Fibroblast of pulmonary artery (primary cell): ENCODE results near the gene USE1.
A peak's percentile ranks its signal among the peaks of the same experiment; 100 is the strongest.

Experiments
- DNase-seq: peaks from one replicate; pipeline ENCODE4 v3.0.0-alpha.2; 2010; ENCODE audit warnings: low read depth
- H3K4me3 ChIP-seq: replicated peaks from 2 replicates; pipeline ENCODE4 v1.5.1; 2011; ENCODE audit warnings: low read depth, mild to moderate bottlenecking, control low read depth, low read length, moderate library complexity
- TF ChIP-seq, protein P1 (sequence below): IDR thresholded peaks from 2 replicates; pipeline ENCODE4 v1.5.1; 2011; ENCODE audit warnings: mild to moderate bottlenecking, control low read depth, low read length, inconsistent platforms; ENCODE audit errors: missing control alignments

USE1 gene, protein sequence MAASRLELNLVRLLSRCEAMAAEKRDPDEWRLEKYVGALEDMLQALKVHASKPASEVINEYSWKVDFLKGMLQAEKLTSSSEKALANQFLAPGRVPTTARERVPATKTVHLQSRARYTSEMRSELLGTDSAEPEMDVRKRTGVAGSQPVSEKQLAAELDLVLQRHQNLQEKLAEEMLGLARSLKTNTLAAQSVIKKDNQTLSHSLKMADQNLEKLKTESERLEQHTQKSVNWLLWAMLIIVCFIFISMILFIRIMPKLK

DNA sequence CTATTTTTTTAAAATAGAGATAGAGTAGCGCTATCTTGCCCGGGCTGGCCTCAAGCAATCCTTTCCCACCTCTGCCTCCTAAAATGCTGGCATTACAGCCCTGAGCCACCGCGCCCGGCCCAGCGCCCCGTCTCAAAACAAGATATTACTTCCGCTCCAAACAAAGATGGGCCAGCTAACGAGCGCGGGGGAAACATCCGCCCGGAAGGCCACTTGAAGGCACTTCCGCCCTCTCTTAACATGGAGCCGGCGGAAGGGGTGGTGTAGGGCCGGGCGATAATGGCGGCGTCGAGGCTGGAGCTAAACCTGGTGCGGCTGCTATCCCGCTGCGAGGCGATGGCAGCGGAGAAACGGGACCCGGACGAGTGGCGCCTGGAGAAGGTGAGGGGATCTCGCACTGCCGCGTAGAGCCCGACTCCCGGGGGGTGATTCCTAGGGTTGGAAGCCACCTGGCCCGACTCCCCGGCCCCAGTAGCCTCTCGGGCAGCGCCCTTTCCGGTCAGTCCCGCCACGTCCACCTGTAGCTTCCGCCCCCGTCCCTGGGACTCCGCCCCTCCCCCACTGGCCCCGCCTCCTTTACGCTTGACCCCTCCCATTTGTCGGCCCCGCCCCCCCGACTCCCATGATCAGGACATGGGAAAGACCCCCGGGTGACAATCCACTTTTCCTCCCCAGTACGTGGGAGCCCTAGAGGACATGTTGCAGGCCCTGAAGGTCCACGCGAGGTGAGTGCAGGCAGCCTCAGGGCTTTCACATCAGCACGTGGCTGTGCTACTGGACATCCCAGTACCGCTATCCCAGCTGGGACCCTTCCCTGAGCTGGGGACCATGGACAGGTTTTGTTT, at the start of gene USE1:
USE1 (plus strand) TSS at position 231 of the 845 bp plus-strand sequence; CDS start at position 280, 49 bp downstream.
- peak within 1 kb of the TSS; percentile 72 for H3K4me3 ChIP-seq
- peak; percentile 91 for DNase-seq
- TF ChIP-seq, protein P1, sequence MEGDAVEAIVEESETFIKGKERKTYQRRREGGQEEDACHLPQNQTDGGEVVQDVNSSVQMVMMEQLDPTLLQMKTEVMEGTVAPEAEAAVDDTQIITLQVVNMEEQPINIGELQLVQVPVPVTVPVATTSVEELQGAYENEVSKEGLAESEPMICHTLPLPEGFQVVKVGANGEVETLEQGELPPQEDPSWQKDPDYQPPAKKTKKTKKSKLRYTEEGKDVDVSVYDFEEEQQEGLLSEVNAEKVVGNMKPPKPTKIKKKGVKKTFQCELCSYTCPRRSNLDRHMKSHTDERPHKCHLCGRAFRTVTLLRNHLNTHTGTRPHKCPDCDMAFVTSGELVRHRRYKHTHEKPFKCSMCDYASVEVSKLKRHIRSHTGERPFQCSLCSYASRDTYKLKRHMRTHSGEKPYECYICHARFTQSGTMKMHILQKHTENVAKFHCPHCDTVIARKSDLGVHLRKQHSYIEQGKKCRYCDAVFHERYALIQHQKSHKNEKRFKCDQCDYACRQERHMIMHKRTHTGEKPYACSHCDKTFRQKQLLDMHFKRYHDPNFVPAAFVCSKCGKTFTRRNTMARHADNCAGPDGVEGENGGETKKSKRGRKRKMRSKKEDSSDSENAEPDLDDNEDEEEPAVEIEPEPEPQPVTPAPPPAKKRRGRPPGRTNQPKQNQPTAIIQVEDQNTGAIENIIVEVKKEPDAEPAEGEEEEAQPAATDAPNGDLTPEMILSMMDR, result no peak

DNA sequence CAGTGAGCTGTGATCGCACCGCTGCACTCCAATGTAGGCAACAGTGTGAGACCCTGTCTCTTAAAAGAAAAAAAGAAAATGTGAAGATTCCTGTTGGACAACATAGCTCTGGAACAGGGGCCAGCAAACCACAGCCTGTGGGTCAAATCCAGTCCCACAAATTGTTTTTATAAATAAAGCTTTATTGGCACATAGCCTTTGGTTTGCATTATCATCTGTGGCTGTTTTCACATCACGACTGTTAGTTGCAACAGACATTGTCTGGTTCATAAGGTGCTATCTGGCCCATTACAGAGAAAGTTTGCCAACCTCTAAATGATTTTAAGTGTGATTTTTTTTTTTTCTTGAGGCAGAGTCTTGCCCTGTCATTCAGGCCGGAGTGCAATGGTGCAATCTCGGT, 49.4 kb upstream of the USE1 start:
- no peak overlapping the region for H3K4me3 ChIP-seq
- DNase-seq, result no peak
- TF ChIP-seq, protein P1, result no peak

DNA sequence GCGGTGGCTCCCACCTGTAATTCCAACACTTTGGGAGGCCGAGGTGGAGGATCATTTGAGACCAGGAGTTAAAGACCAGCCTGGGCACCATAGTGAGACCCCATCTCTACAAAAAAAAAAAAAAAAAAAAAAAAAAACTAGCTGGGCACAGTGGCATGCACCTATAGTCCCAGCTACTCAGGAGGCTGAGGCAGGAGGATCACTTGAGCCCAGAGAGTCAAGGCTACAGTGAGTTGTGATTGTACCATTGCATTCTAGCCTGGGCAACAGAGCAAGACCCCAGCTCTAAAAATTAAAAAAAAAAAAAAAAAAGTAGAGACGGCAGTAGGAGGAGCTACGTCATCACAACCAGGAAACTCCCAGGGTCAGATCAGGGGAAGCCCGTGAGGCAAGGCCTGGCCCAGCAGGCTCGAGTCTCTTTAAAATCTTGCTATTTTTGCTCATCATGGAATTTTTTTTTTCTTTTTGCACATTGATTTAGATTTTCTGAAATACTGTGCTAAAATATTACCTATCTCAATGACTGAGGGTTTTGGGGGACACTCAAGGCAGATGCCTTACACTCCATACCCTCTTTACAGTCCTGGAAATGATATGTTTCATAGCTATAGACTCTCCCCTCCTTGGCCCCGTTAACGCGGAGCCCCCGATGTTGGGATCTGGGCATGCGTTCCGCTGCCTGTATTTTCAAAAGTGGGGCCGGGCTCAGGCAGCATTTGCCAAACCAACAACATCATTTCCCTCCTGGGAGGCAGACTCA, 44.4 kb upstream of the USE1 start:
- no peak overlapping the region for H3K4me3 ChIP-seq
- DNase-seq, result no peak
- TF ChIP-seq, protein P1, result no peak

DNA sequence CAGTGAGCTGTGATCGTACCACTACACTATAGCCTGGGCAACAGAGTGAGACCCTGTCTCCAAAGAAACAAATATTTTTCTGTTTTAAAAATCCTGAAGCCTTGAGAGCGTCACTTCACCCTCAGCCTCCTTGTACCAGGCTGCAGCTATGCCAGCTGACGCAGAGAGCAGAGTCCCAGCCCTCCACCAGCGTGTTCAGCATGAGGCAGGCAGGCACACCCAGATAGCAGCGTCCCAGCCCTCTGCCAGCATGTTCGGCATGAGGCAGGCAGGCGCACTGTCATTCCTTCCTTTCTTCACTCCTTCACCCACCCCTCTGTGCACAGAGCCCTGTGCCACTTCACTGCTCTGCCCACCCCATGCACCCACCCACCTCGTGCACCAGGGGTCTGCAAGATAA, 43.3 kb upstream of the USE1 start:
- DNase-seq, result no peak
- TF ChIP-seq, protein P1, result no peak

DNA sequence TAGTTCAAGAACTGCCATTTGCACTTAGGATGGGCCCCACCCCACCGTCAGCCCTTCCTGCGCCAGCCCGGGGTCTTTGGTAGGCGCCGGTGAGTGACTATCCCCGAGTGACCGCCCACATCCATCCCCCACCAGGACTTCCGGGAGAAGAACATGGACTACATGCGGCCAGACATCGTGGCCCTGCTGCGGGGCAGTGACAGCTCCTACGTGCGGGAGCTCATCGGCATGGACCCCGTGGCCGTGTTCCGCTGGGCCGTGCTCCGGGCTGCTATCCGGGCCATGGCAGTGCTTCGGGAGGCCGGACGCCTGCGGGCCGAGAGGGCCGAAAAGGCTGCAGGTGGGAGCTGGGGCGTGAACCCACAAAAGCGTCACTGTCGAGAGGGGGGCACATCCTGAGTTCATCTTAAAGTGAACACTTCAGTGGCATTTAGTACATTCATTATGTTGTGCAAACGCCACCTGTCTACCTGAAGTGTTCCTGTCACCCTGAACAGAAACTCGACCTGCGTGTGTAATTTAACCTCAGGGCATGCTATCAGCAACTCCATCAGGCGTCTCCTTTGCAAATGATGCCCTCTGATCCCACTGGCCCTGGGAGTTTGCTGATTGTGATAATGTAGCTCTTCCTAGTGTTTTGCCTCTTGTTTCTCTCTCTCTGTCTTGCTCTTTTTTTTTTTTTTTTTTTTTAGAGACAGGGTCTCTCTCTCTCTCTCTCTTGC, 42.4 kb upstream of the USE1 start:
- TF ChIP-seq, protein P1, result no peak
- no peak overlapping the region for H3K4me3 ChIP-seq
- no peak for DNase-seq

More for the DNA sequence above, 43.3 kb upstream of the USE1 start:
- H3K4me3 ChIP-seq, result no peak overlapping the region

DNA sequence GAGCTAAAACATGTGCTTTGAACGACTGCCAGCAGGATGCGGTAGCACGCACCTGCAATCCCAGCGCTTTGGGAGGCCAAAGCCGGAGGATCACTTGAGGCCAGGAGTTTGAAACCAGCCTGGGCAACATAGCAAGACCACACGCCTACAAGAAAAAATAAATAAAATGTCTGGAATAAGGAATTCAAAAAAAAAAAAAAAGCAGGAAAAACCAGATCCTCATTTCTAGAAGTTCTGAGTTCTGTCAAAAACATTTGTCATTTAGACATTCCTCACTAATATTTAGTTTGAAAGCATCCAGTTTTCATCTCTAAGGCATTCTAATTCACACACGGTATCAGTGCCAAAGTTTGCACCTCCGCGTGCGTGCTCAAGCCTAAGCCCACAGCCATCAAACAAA, 36.9 kb upstream of the USE1 start:
- TF ChIP-seq, protein P1, result no peak
- DNase-seq, result no peak
- H3K4me3 ChIP-seq, result no peak overlapping the region
